DOHH2 (cell line): Measurements from ENCODE around the gene RAD51B.

Experiments used
- EZH2phosphoT487 ChIP-seq: fragments of 200-600 bp; sonication (generic); IDR thresholded peaks from 2 replicates; pipeline ENCODE4 v1.6.1; 2017; ENCODE audit warnings: borderline replicate concordance, mild to moderate bottlenecking, antibody characterized with exemption, low read length, moderate library complexity, mixed read lengths
- TF ChIP-seq, protein P1 (sequence below): fragments of 200-600 bp; sonication (generic); IDR thresholded peaks from one replicate; pipeline ENCODE4 v1.5.1; 2014; ENCODE audit warnings: antibody characterized with exemption, mild to moderate bottlenecking, low read depth, low read length; ENCODE audit not compliant: poor library complexity, severe bottlenecking

DNA sequence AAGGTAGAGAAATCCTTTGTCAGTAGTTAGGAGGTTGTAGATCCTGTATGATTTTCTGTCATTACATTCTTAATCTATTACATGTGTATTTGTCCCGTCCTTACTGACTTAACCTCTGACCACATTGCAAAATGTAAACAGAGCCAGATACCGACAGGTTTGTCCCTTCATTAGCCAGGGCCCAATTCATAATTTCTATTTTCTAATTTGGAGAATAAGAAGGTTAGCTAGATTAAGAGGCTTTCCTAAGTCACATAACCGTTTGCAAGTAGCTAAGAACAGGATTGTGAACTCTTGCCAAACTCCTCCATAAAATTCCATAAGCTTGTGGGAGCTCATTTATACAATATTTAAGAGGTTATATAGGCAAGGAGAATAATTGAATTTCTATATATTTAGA is 352.6 kb downstream of the RAD51B start:
- TF ChIP-seq EZH2phosphoT487 = no peak
- TF ChIP-seq, protein P1, sequence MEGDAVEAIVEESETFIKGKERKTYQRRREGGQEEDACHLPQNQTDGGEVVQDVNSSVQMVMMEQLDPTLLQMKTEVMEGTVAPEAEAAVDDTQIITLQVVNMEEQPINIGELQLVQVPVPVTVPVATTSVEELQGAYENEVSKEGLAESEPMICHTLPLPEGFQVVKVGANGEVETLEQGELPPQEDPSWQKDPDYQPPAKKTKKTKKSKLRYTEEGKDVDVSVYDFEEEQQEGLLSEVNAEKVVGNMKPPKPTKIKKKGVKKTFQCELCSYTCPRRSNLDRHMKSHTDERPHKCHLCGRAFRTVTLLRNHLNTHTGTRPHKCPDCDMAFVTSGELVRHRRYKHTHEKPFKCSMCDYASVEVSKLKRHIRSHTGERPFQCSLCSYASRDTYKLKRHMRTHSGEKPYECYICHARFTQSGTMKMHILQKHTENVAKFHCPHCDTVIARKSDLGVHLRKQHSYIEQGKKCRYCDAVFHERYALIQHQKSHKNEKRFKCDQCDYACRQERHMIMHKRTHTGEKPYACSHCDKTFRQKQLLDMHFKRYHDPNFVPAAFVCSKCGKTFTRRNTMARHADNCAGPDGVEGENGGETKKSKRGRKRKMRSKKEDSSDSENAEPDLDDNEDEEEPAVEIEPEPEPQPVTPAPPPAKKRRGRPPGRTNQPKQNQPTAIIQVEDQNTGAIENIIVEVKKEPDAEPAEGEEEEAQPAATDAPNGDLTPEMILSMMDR = no peak
